ENCODE data around the gene DNAJC10.
"Not testable (repeated sequence)": the region's sequence is repeated elsewhere in the genome, so short reads cannot be mapped to it uniquely, and the experiment has no call there.

DNAJC10 gene

DNA sequence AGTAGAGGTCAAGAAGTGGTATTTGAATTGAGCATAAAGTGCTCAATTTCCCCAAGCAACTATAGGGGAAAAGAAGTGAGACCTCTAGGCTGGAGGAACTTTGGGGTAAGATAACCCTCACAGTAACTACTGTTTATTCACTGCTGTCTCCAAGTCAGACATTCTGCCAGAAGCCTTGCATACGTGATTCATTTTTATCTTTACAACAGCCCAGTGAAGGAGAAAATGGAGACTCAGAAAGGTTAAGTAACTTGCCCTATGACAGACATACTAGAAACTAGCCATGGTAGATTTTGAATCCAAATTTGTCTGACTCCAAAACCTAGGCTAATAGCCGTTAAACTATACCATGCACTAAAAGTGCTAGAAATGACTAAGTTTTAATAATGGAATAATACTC lies 28.4 kb downstream of the DNAJC10 start:
- H3K4me3 ChIP-seq (ENCODE audit: low read length) = no peak overlapping the region
- no peak for TF ChIP-seq ZNF274 (IDR thresholded peaks at IDR 0.05; ENCODE audit: low read depth, low read length)

GRCh38 chr2:182745061-182745460 lies 29.0 kb downstream of the DNAJC10 start:
- no peak for TF ChIP-seq ZNF274 (IDR thresholded peaks at IDR 0.05; ENCODE audit: low read depth, low read length)
- H3K4me3 ChIP-seq (ENCODE audit: low read length) = no peak overlapping the region

GRCh38 chr2:182745894-182746293 lies 29.8 kb downstream of the DNAJC10 start:
- not testable (repeated sequence) for H3K4me3 ChIP-seq (ENCODE audit: low read length)

DNA sequence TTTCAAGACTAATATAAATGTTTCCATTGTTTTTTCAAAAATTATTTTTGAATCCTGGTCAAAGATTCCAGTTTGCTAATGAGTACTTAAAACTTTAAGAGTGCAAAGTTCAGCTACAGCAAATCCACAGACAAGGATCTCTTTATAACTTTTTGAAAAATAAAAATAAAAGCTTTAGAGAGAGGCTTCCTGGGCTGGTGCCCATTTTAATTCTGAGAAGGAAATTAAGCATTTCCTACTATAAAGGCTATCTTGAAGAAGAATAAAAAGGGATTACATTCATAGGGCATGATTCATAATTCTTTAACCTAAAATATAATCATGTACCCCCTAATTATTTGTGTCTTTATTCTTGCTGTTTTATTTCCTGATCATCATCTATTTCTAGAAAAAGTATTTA lies 38.2 kb downstream of the DNAJC10 start:
- TF ChIP-seq ZNF274 (IDR thresholded peaks at IDR 0.05; ENCODE audit: low read depth, low read length) = no peak
- H3K4me3 ChIP-seq (ENCODE audit: low read length) = no peak overlapping the region

DNA sequence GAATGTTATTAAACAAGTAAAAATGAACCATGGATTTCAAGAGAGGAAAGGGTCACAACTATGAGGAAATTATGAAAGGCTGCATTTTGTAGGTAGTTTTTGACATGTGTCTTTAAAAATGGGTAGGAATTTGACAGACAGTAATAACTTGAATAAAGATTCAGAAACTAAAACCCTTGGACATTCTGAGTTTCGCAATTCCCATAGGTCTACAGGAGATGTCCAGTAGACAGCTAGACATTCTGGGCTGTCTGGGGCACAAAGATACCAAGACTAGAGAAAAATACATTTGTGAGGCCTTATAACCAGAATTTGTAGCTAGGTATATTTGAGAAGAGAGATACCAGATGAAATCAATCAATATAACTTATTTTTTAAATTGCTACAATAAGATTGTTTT lies 42.3 kb downstream of the DNAJC10 start:
- TF ChIP-seq ZNF274 (IDR thresholded peaks at IDR 0.05; ENCODE audit: low read depth, low read length) = no peak
- no peak overlapping the region for H3K4me3 ChIP-seq (ENCODE audit: low read length)

- TF ChIP-seq ZNF274 (IDR thresholded peaks at IDR 0.05; ENCODE audit: low read depth, low read length) = no peak
- H3K4me3 ChIP-seq (ENCODE audit: low read length) = no peak overlapping the region
Measured at GRCh38 chr2:182761903-182762302, 45.8 kb downstream of the DNAJC10 start.

DNA sequence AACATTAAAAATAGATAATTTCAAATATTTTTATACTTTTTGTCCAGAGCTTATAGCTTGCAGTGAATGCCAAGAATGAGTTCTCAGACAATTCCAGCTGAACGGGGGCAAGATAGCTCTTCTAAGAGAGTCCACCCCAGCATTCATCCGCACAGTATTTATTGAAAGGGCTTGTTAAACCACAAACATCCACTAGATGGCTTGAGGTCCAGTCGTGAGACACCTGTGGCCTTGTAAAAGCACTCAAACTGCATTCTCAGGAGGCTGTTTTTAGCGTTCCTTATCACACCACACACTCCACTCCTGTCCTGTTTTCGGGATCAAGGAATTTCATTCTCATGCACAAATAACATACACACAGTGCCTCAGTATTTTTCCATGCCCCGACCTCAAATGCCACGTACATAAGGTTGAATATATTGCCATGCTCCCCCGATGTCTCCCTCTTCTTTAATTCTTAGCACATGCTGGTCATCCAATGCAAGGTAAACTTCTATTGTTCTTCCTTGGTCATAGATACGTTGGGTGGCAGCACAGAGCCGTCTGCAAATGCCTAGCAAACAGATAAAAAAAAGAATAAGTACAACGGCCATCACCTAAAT lies 47.4 kb downstream of the DNAJC10 start:
- H3K4me3 ChIP-seq (ENCODE audit: low read length) = no peak overlapping the region
- TF ChIP-seq ZNF274 (IDR thresholded peaks at IDR 0.05; ENCODE audit: low read depth, low read length) = no peak

DNA sequence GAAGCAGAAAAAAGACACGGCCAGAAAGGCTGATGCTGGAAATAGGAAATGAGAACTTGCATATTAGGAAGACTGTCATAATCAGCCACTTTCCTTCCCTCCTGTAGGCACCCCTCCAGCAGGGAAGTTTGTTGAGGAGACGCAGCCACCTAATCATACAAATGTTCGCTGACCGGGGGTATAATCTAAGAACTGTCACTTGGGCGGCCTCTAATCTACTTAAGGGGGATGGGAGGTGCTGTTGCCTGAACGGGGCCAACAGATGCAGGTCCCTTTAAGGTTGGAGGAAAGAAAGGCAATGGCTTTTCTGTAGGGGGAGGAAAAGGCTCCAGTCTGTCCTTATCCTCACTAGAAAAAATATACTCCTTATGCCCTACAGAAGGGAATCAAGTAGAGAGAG lies 50.6 kb downstream of the DNAJC10 start:
- H3K4me3 ChIP-seq (ENCODE audit: low read length) = no peak overlapping the region
- no peak for TF ChIP-seq ZNF274 (IDR thresholded peaks at IDR 0.05; ENCODE audit: low read depth, low read length)

- TF ChIP-seq ZNF274 (IDR thresholded peaks at IDR 0.05; ENCODE audit: low read depth, low read length) = no peak
- no peak overlapping the region for H3K4me3 ChIP-seq (ENCODE audit: low read length)
Measured at GRCh38 chr2:182767578-182767977, 51.5 kb downstream of the DNAJC10 start.

DNA sequence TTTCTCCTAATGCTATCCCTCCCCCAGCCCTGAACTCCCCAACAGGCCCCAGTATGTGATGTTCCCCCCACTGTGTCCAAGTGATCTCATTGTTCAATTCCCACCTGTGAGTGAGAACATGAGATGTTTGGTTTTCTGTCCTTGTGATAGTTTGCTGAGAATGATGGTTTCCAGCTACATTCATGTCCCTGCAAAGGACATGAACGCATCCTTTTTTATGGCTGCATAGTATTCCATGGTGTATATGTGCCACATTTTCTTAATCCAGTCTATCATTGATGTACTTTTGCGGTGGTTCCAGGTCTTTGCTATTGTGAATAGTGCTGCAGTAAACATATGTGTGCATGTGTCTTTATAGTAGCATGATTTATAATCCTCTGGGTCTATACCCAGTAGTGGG lies 52.9 kb downstream of the DNAJC10 start:
- not testable (repeated sequence) for H3K4me3 ChIP-seq (ENCODE audit: low read length)

DNA sequence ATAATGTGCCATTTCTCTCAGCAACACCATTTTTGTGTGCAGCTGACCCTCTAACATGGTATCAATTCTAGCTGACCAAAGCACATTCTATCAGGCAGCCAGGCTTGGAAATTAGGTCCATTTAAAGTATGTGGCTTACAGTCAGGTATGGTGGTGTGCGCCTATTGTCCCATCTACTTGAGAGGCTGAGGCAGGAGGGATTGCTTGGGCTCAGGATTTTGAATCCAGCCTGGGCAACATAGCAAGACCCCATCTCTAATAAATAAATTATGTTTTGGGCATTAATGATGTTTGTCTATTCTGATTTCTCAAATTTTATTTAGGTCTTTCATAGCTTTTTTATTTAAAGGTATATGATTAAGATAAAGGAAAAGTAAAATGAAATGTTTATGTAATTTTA lies 63.3 kb downstream of the DNAJC10 start:
- no peak overlapping the region for H3K4me3 ChIP-seq (ENCODE audit: low read length)

DNA sequence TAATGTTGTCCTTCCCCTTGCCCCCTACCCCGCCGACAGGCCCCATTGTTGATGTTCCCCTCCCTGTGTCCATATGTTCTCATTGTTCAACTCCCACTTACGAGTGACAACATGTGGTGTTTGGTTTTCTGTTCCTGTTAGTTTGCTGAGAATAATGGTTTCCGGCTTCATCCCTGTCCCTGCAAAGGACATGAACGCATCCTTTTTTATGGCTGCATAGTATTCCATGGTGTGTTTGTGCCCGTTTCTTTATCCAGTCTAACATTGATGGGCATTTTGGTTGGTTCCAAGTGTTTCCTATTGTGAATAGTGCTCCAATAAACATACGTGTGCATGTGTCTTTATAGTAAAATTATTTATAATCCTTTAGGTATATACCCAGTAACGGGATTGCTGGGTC lies 65.0 kb downstream of the DNAJC10 start:
- H3K4me3 ChIP-seq (ENCODE audit: low read length) = not testable (repeated sequence)

More for the DNA sequence above, 63.3 kb downstream of the DNAJC10 start:
- TF ChIP-seq ZNF274 (IDR thresholded peaks at IDR 0.05; ENCODE audit: low read depth, low read length) = no peak

- H3K4me3 ChIP-seq (ENCODE audit: low read length) = not testable (repeated sequence)
Measured at GRCh38 chr2:182782686-182783085, 66.6 kb downstream of the DNAJC10 start.

DNA sequence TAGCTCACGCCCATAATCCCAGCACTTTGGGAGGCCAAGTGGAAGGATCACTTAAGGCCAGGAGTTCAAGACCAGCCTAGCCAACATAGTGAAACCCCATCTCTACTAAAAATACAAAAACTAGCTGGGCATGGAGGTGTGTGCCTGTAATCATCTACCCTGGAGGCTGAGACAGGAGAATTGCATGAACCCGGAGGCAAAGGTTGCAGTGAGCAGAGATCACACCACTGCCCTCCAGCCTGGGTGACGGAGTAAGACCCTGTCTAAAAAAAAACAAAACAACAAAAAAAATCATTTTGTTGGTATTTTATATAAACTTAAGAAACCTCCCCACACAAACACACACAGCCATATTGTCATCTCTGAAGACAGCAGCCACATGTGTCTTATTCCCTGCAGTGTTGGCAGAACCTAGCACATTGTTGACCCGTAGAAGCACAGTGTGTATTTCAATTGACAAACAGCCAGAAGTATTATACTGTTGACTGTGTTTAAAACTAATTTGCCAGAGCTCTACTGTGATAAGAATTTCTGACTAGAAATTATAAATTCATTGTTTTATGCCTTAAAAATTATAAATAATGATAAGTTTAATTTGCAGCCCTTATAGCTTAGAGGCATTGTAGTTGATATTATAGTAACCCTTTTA lies 68.1 kb downstream of the DNAJC10 start:
- no peak overlapping the region for H3K4me3 ChIP-seq (ENCODE audit: low read length)
- TF ChIP-seq ZNF274 (IDR thresholded peaks at IDR 0.05; ENCODE audit: low read depth, low read length) = no peak

DNA sequence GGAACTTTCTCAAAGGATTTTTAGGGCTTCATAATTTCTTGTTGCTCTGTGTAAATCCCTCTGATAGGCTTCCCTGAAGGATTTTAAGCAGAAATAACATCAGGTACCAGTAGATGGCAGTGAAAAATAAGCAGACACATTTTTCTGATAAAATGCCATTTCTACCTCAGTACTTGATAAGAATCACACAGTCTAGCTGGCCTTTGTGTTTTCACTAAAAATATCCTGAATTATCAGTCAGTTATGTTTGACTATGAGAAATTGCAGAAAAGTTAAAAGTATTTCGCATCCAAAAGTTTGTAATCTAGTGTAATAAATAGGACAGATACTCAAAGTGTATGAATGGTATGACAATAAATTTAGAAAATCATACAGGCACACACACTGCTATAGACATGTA lies 68.7 kb downstream of the DNAJC10 start:
- no peak overlapping the region for H3K4me3 ChIP-seq (ENCODE audit: low read length)
- TF ChIP-seq ZNF274 (IDR thresholded peaks at IDR 0.05; ENCODE audit: low read depth, low read length) = no peak

DNA sequence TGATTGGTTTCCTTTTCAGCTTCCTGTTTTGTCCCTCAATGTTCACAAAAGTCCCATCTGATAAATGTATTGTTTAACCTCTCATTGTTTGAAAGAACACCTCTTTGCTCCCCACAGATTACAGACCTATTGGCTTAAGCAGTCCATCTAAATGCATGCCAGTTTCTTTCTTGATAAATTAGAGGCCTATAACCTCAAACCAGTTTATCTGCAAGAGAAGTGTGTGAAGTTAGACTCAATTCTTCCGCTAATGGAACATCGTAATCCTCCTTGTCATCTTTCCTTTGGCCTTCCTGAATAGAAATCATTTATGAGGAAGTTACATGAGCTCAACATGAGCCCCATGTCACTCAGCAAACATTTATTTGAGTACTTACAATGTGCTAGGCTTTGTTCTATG lies 76.4 kb downstream of the DNAJC10 start:
- no peak for TF ChIP-seq ZNF274 (IDR thresholded peaks at IDR 0.05; ENCODE audit: low read depth, low read length)
- no peak overlapping the region for H3K4me3 ChIP-seq (ENCODE audit: low read length)

Data from GM08714 (cell line).